WTC11 (cell line): Measurements from ENCODE around the gene SRRT. TPM values are rescaled to one million over a fixed set of nuclear protein-coding genes. Genes with fewer than 3 reads are reported as not detected.

ENCODE experiments used
- ATAC-seq: fragments of 200-7000 bp; cut with Tn5 transposase; 2 replicates; pipeline ENCODE4 v1.10.0; 2021; ENCODE audit warnings: mild to moderate bottlenecking, moderate library complexity
- CTCF ChIA-PET: fragments of 300-600 bp; sonication (Branson Sonifier 250); formaldehyde crosslinking; loops from one replicate; lab custom pipeline; 2021; ENCODE audit warnings: antibody characterized with exemption; lab: Charles Lee
- POLR2A ChIA-PET: fragments of 350-600 bp; sonication (Branson Sonifier 250); formaldehyde crosslinking; loops from one replicate; lab custom pipeline; 2021; ENCODE audit warnings: antibody characterized with exemption; lab: Charles Lee
- DNase-seq: peaks from one replicate; pipeline ENCODE4 v3.0.0; 2021; ENCODE audit warnings: low spot score
- H3K27ac Mint-ChIP-seq: 2 replicates; pipeline ENCODE4 v1.8.0; 2021; ENCODE audit warnings: mixed read lengths
- H3K27me3 Mint-ChIP-seq: 2 replicates; pipeline ENCODE4 v1.8.0; 2021; ENCODE audit warnings: low read depth, mild to moderate bottlenecking, moderate library complexity, mixed read lengths
- H3K36me3 Mint-ChIP-seq: 2 replicates; pipeline ENCODE4 v1.8.0; 2021; ENCODE audit warnings: mixed read lengths
- H3K4me1 Mint-ChIP-seq: 2 replicates; pipeline ENCODE4 v1.8.0; 2022; ENCODE audit warnings: mixed read lengths
- H3K4me3 Mint-ChIP-seq: 2 replicates; pipeline ENCODE4 v1.8.0; 2021; ENCODE audit warnings: mild to moderate bottlenecking, moderate library complexity, mixed read lengths
- H3K9me3 Mint-ChIP-seq: 2 replicates; pipeline ENCODE4 v1.8.0; 2021; ENCODE audit warnings: mixed read lengths
- ATF1 ChIP-seq: sonication (generic); formaldehyde crosslinking; IDR thresholded peaks from 2 replicates; pipeline ENCODE4 v1.8.1; 2023; ENCODE audit warnings: mild to moderate bottlenecking, moderate library complexity, missing genetic modification reagents
- ATF6 ChIP-seq: sonication (generic); formaldehyde crosslinking; IDR thresholded peaks from 2 replicates; pipeline ENCODE4 v1.8.1; 2023; ENCODE audit warnings: mild to moderate bottlenecking, missing genetic modification reagents
- CREB1 ChIP-seq: sonication (generic); formaldehyde crosslinking; IDR thresholded peaks from 2 replicates; pipeline ENCODE4 v1.8.0; 2023; ENCODE audit warnings: mild to moderate bottlenecking, missing genetic modification reagents
- CREM ChIP-seq: sonication (generic); formaldehyde crosslinking; IDR thresholded peaks from 2 replicates; pipeline ENCODE4 v1.8.1; 2022; ENCODE audit warnings: mild to moderate bottlenecking, missing genetic modification reagents, moderate library complexity
- ELF4 ChIP-seq: sonication (generic); formaldehyde crosslinking; IDR thresholded peaks from 2 replicates; pipeline ENCODE4 v1.8.1; 2022; ENCODE audit warnings: low read depth, mild to moderate bottlenecking, moderate library complexity, missing genetic modification reagents
- EMX1 ChIP-seq: fragments of 250-450 bp; sonication (Bioruptor Pico); IDR thresholded peaks from 2 replicates; pipeline ENCODE4 v1.8.0; 2021; ENCODE audit warnings: mild to moderate bottlenecking
- ETV6 ChIP-seq: sonication (generic); formaldehyde crosslinking; IDR thresholded peaks from 2 replicates; pipeline ENCODE4 v1.8.1; 2022; ENCODE audit warnings: mild to moderate bottlenecking, missing genetic modification reagents
- FOXP1 ChIP-seq: sonication (generic); formaldehyde crosslinking; IDR thresholded peaks from 2 replicates; pipeline ENCODE4 v1.8.0; 2022; ENCODE audit warnings: missing genetic modification reagents, mild to moderate bottlenecking, moderate library complexity, borderline replicate concordance
- GABPB1 ChIP-seq: sonication (generic); formaldehyde crosslinking; IDR thresholded peaks from 2 replicates; pipeline ENCODE4 v1.8.1; 2023; ENCODE audit warnings: mild to moderate bottlenecking, missing genetic modification reagents
- IRF2 ChIP-seq: sonication (generic); formaldehyde crosslinking; IDR thresholded peaks from 2 replicates; pipeline ENCODE4 v1.8.0; 2022; ENCODE audit warnings: low read depth, missing genetic modification reagents, borderline replicate concordance
- KAT7 ChIP-seq: sonication (generic); formaldehyde crosslinking; IDR thresholded peaks from 2 replicates; pipeline ENCODE4 v1.8.1; 2023; ENCODE audit warnings: missing genetic modification reagents, mild to moderate bottlenecking, borderline replicate concordance
- MLX ChIP-seq: sonication (generic); formaldehyde crosslinking; IDR thresholded peaks from 2 replicates; pipeline ENCODE4 v1.8.1; 2023; ENCODE audit warnings: mild to moderate bottlenecking, missing genetic modification reagents, moderate library complexity
- MYBL2 ChIP-seq: sonication (generic); formaldehyde crosslinking; IDR thresholded peaks from 2 replicates; pipeline ENCODE4 v1.8.1; 2023; ENCODE audit warnings: mild to moderate bottlenecking, moderate library complexity, missing genetic modification reagents
- NFATC4 ChIP-seq: fragments of 250-450 bp; sonication (Bioruptor Pico); IDR thresholded peaks from 2 replicates; pipeline ENCODE4 v1.9.0; 2021; ENCODE audit warnings: mild to moderate bottlenecking
- NR3C1 ChIP-seq: sonication (generic); formaldehyde crosslinking; conservative IDR thresholded peaks from 2 replicates; pipeline ENCODE4 v1.8.1; 2023; ENCODE audit warnings: low read depth, mild to moderate bottlenecking, missing genetic modification reagents
- PRRX2 ChIP-seq: fragments of 250-450 bp; sonication (Bioruptor Pico); IDR thresholded peaks from 2 replicates; pipeline ENCODE4 v1.8.0; 2021; ENCODE audit warnings: mild to moderate bottlenecking
- RELA ChIP-seq: sonication (generic); formaldehyde crosslinking; IDR thresholded peaks from 2 replicates; pipeline ENCODE4 v1.8.1; 2022; ENCODE audit warnings: missing genetic modification reagents, mild to moderate bottlenecking, borderline replicate concordance
- SMAD3 ChIP-seq: sonication (generic); formaldehyde crosslinking; IDR thresholded peaks from 2 replicates; pipeline ENCODE4 v1.8.0; 2022; ENCODE audit warnings: missing genetic modification reagents, mild to moderate bottlenecking, borderline replicate concordance
- USF2 ChIP-seq: sonication (generic); formaldehyde crosslinking; IDR thresholded peaks from 2 replicates; pipeline ENCODE4 v1.8.1; 2023; ENCODE audit warnings: mild to moderate bottlenecking, missing genetic modification reagents, moderate library complexity
- ZBTB43 ChIP-seq: sonication (generic); formaldehyde crosslinking; IDR thresholded peaks from 2 replicates; pipeline ENCODE4 v1.8.1; 2023; ENCODE audit warnings: mild to moderate bottlenecking, missing genetic modification reagents
- ZNF121 ChIP-seq: sonication (generic); formaldehyde crosslinking; IDR thresholded peaks from 2 replicates; pipeline ENCODE4 v1.8.0; 2023; ENCODE audit warnings: missing genetic modification reagents
- ZNF219 ChIP-seq: sonication (generic); formaldehyde crosslinking; IDR thresholded peaks from 2 replicates; pipeline ENCODE4 v1.8.0; 2023; ENCODE audit warnings: missing genetic modification reagents, mild to moderate bottlenecking, borderline replicate concordance
- ZNF232 ChIP-seq: sonication (generic); formaldehyde crosslinking; IDR thresholded peaks from 2 replicates; pipeline ENCODE4 v1.8.0; 2022; ENCODE audit warnings: mild to moderate bottlenecking, missing genetic modification reagents
- ZNF416 ChIP-seq: fragments of 250-450 bp; sonication (Bioruptor Pico); IDR thresholded peaks from 2 replicates; pipeline ENCODE4 v1.9.0; 2021; ENCODE audit warnings: mild to moderate bottlenecking, inconsistent platforms
- ZNF425 ChIP-seq: fragments of 250-450 bp; sonication (Bioruptor Pico); conservative IDR thresholded peaks from 2 replicates; pipeline ENCODE4 v1.9.0; 2021; ENCODE audit warnings: mild to moderate bottlenecking
- ZNF532 ChIP-seq: fragments of 250-450 bp; sonication (Bioruptor Pico); IDR thresholded peaks from 2 replicates; pipeline ENCODE4 v1.9.0; 2021; ENCODE audit warnings: mild to moderate bottlenecking, borderline replicate concordance
- total RNA-seq: library from RNA; stranded (reverse); gene quantifications from 3 replicates; pipeline ENCODE4 v1.2.3, GENCODE V29; 2021

SRRT gene
- total RNA-seq, 1 experiment from 2014 or later, result 238 TPM

GRCh38 chr7:100888988-100889750 lies 14.3 kb downstream of the SRRT start, which contains the start of gene UFSP1:
TSS of gene UFSP1 (minus strand) at chr7:100889715. CDS start at chr7:100889271, 444 bp downstream.
- peaks cover 40% of the 10 kb centered on the region for H3K4me1 Mint-ChIP-seq
- H3K27ac Mint-ChIP-seq, result peak within 1 kb of the TSS; percentile 97
- CTCF ChIA-PET, result interaction anchor here (0.6 to 2.4 kb wide), 28 partner anchors 9 to 420 kb away, joined by 3 to 19 read pairs (median 4); partner anchors contain the start of genes EPHB4, POP7, SLC12A9 and SRRT
- H3K9me3 Mint-ChIP-seq, result no peaks in the 10 kb centered on the region
- ATAC-seq, result peak; percentile 13
- peak within 1 kb of the TSS; percentile 88 for H3K4me3 Mint-ChIP-seq
- no peak for DNase-seq
- POLR2A ChIA-PET, result interaction anchor here (0.6 to 6.2 kb wide), 18 partner anchors 14 to 460 kb away, joined by 3 to 71 read pairs (median 6); partner anchors contain the start of genes EPHB4, MOSPD3, POP7 and SLC12A9
- peaks cover 4% of the 10 kb centered on the region for H3K27me3 Mint-ChIP-seq
- peaks cover 44% of the 10 kb centered on the region for H3K36me3 Mint-ChIP-seq
- TF ChIP-seq FOXP1 (CRISPR knock-in tag) (peak; percentile 81), ZBTB43 (CRISPR knock-in tag) (peak; percentile 85), ZNF219 (no peak), ZNF416 (peak; percentile 5; the same call in 1 of the 2 replicates), NFATC4 (CRISPR knock-in tag) (no peak), ZNF121 (CRISPR knock-in tag) (peak; percentile 5; the same call in 1 of the 2 replicates), CREB1 (peak; percentile 56; the same call in 1 of the 2 replicates), MYBL2 (CRISPR knock-in tag) (peak; percentile 68), EMX1 (CRISPR knock-in tag) (0 out of 2 replicates have a peak, but pooled peaks have one; percentile 53), CREM (0 out of 2 replicates have a peak, but pooled peaks have one; percentile 9), ETV6 (CRISPR knock-in tag) (peak; percentile 87; the same call in 1 of the 2 replicates), ATF1 (CRISPR knock-in tag) (no peak; the same call in 1 of the 2 replicates), KAT7 (CRISPR knock-in tag) (0 out of 2 replicates have a peak, but pooled peaks have one; percentile 75), ATF6 (CRISPR knock-in tag) (no peak), MLX (CRISPR knock-in tag) (0 out of 2 replicates have a peak, but pooled peaks have one; percentile 11), IRF2 (CRISPR knock-in tag) (no peak), RELA (CRISPR knock-in tag) (peak; percentile 90), PRRX2 (CRISPR knock-in tag) (peak; percentile 31; the same call in 1 of the 2 replicates), ZNF532 (peak; percentile 58; the same call in 1 of the 2 replicates), GABPB1 (peak; percentile 52; the same call in 1 of the 2 replicates), ZNF425 (no peak), ELF4 (CRISPR knock-in tag) (peak; percentile 34; the same call in 1 of the 2 replicates), ZNF232 (no peak), NR3C1 (CRISPR knock-in tag) (no peak), SMAD3 (no peak), USF2 (CRISPR knock-in tag) (0 out of 2 replicates have a peak, but pooled peaks have one; percentile 11)
